HepG2 (cell line): Measurements from ENCODE around the gene MCC. TPM values are rescaled to one million over a fixed set of nuclear protein-coding genes. Genes with fewer than 3 reads are reported as not detected.

Experiments
- ATAC-seq: fragments of 200-7000 bp; cut with Tn5 transposase; 3 replicates; pipeline ENCODE4 v1.9.1; 2020; ENCODE audit warnings: mild to moderate bottlenecking, moderate library complexity
- BruUV-seq: library from RNA; stranded (reverse); fragments of 400-500 nt; replicated peaks from 2 replicates; lab custom pipeline; 2021; lab: Mats Ljungman, UMichigan
- CTCF ChIA-PET: fragments of 300-600 bp; formaldehyde crosslinking; extraction: SDS; loops from one replicate; lab custom pipeline; 2021; ENCODE audit warnings: low total read pairs, inconsistent platforms, low intra/inter-chr PET ratio; lab: Yijun Ruan, JAX
- POLR2A ChIA-PET: fragments of 350-600 bp; sonication (Branson Sonifier 250); formaldehyde crosslinking; loops from one replicate; lab custom pipeline; 2020; ENCODE audit warnings: antibody characterized with exemption, inconsistent platforms; lab: Yijun Ruan, JAX
- DNase-seq: peaks from one replicate; pipeline ENCODE4 v3.0.0-alpha.2; 2015; ENCODE audit warnings: low spot score
- FAIRE-seq: peaks from 3 replicates; lab custom pipeline; 2011; peaks lifted over from hg19 to GRCh38; lab: Jason Lieb, UNC
- H2AFZ ChIP-seq: one replicate; pipeline ENCODE4 v1.6.1; 2011; ENCODE audit warnings: low read length, inconsistent platforms
- H3K27ac ChIP-seq: fragments of 300-600 bp; 3 replicates; pipeline ENCODE4 v1.8.0; 2011; ENCODE audit warnings: mixed run types, mild to moderate bottlenecking, mixed read lengths, low read length, inconsistent platforms; ENCODE audit not compliant: insufficient read depth; ENCODE audit errors: extremely low read length
- H3K27me3 ChIP-seq, 2 experiments: fragments of 200-600 bp in 1 of 2; 2 replicates in 1 of 2; 3 replicates in 1 of 2; pipeline versions ENCODE4 v1.6.0 to v1.8.0; 2011; ENCODE audit warnings: low read length in 2 of 2, mild to moderate bottlenecking in 2 of 2, moderate library complexity in 2 of 2, inconsistent platforms in 1 of 2; ENCODE audit not compliant: insufficient read depth in 2 of 2, control insufficient read depth in 1 of 2
- H3K36me3 ChIP-seq, 2 experiments: fragments of 200-600 bp in 1 of 2; replicated peaks in 1 of 2; 2 replicates in 1 of 2; 3 replicates in 1 of 2; pipeline versions ENCODE4 v1.5.1 to v1.8.0; 2011; ENCODE audit warnings: low read length in 2 of 2, inconsistent platforms in 1 of 2; ENCODE audit not compliant: insufficient read depth in 2 of 2, control insufficient read depth in 1 of 2
- H3K4me1 ChIP-seq: 2 replicates; pipeline ENCODE4 v1.5.1; 2012; ENCODE audit warnings: low read length, inconsistent platforms; ENCODE audit not compliant: insufficient read depth
- H3K4me2 ChIP-seq: 2 replicates; pipeline ENCODE4 v1.6.0; 2011; ENCODE audit warnings: low read depth, low read length, inconsistent platforms
- H3K4me3 ChIP-seq, 3 experiments: fragments of 200-600 bp in 1 of 3; sonication (generic), shearing (Covaris generic) in 1 of 3; replicated peaks in 1 of 3; 2 replicates each; pipeline ENCODE4 v1.5.1; 2011 to 2016; ENCODE audit warnings: low read length in 3 of 3, inconsistent platforms in 2 of 3, low read depth in 2 of 3, mild to moderate bottlenecking in 2 of 3, control low read depth in 1 of 3, mixed read lengths in 1 of 3; ENCODE audit not compliant: insufficient read depth in 1 of 3
- H3K79me2 ChIP-seq: one replicate; pipeline ENCODE4 v1.6.1; 2011; ENCODE audit warnings: low read length, inconsistent platforms; ENCODE audit not compliant: insufficient read depth
- H3K9ac ChIP-seq: 2 replicates; pipeline ENCODE4 v1.6.0; 2011; ENCODE audit warnings: mild to moderate bottlenecking, low read depth, low read length, inconsistent platforms; ENCODE audit not compliant: insufficient read depth
- H3K9me3 ChIP-seq: 2 replicates; pipeline ENCODE4 v1.5.1; 2012; ENCODE audit warnings: mild to moderate bottlenecking, low read length
- H4K20me1 ChIP-seq: 2 replicates; pipeline ENCODE4 v1.6.0; 2011; ENCODE audit warnings: inconsistent platforms, mild to moderate bottlenecking, low read length, moderate library complexity; ENCODE audit not compliant: insufficient read depth
- AKNA ChIP-seq: sonication (generic); formaldehyde crosslinking; IDR thresholded peaks from 2 replicates; pipeline ENCODE4 v1.4.0; 2020; ENCODE audit warnings: missing genetic modification reagents, borderline replicate concordance
- CCAR2 ChIP-seq: fragments of 200-400 bp; formaldehyde crosslinking; optimal IDR thresholded peaks from 2 replicates; pipeline ENCODE3; 2018; ENCODE audit warnings: low read depth, mild to moderate bottlenecking, low read length, moderate library complexity
- PAX8 ChIP-seq: sonication (generic); formaldehyde crosslinking; IDR thresholded peaks from 2 replicates; pipeline ENCODE4 v1.8.0; 2022; ENCODE audit warnings: mild to moderate bottlenecking, missing genetic modification reagents, borderline replicate concordance
- POLR2G ChIP-seq: fragments of 200-400 bp; formaldehyde crosslinking; IDR thresholded peaks from 2 replicates; pipeline ENCODE4 v1.6.1; 2018; ENCODE audit warnings: mild to moderate bottlenecking, low read depth, low read length, moderate library complexity
- SAP130 ChIP-seq: IDR thresholded peaks from 2 replicates; pipeline ENCODE4 v1.6.1; 2016; ENCODE audit warnings: low read depth
- SIN3A ChIP-seq: IDR thresholded peaks from 2 replicates; pipeline ENCODE4 v1.6.1; 2011; ENCODE audit warnings: low read depth, mild to moderate bottlenecking, control low read depth, low read length, borderline replicate concordance
- SNAPC2 ChIP-seq: sonication (generic); formaldehyde crosslinking; IDR thresholded peaks from 2 replicates; pipeline ENCODE4 v1.8.1; 2022; ENCODE audit warnings: mild to moderate bottlenecking, missing genetic modification reagents
- SP140L ChIP-seq: sonication (generic); formaldehyde crosslinking; IDR thresholded peaks from 2 replicates; pipeline ENCODE4 v1.4.0; 2020; ENCODE audit warnings: missing genetic modification reagents, borderline replicate concordance
- ZBTB3 ChIP-seq: sonication (generic); formaldehyde crosslinking; IDR thresholded peaks from 2 replicates; pipeline ENCODE4 v1.4.0; 2020; ENCODE audit warnings: low read depth, mild to moderate bottlenecking, moderate library complexity, missing genetic modification reagents, borderline replicate concordance
- ZBTB7B ChIP-seq: sonication (generic); formaldehyde crosslinking; IDR thresholded peaks from 2 replicates; pipeline ENCODE4 v1.4.0; 2020; ENCODE audit warnings: missing genetic modification reagents
- ZNF503 ChIP-seq: sonication (generic); formaldehyde crosslinking; IDR thresholded peaks from 2 replicates; pipeline ENCODE4 v1.4.0; 2020; ENCODE audit warnings: missing genetic modification reagents
- ZNF574 ChIP-seq: sonication (generic); formaldehyde crosslinking; IDR thresholded peaks from 2 replicates; pipeline ENCODE4 v1.4.0; 2020; ENCODE audit warnings: missing genetic modification reagents
- ZNF720 ChIP-seq: sonication (generic); formaldehyde crosslinking; IDR thresholded peaks from 2 replicates; pipeline ENCODE4 v1.4.0; 2020; ENCODE audit warnings: missing genetic modification reagents
- ZUFSP ChIP-seq: sonication (generic); formaldehyde crosslinking; IDR thresholded peaks from 2 replicates; pipeline ENCODE4 v1.9.0; 2021; ENCODE audit warnings: missing genetic modification reagents, mild to moderate bottlenecking, borderline replicate concordance
- WGBS: methylation state at CpG from one replicate; pipeline ENCODE4 v1.1.6; 2017; ENCODE audit warnings: low lambda C conversion rate; 5-methylcytosine and 5-hydroxymethylcytosine counted together
- in situ Hi-C: cut with HindIII; loops from 2 replicates; pipeline ENCODE4 v1.10.0; 2017; ENCODE audit warnings: low pct_unique_long_range_greater_than_20kb; ENCODE audit not compliant: extremely low pct_ligation_motif_present
- intact Hi-C: fragments of 100-400 bp; cut with micrococcal nuclease; formaldehyde crosslinking; loops from one replicate; pipeline ENCODE4 v1.10.0; 2022; ENCODE audit not compliant: unreplicated experiment
- polyA plus RNA-seq, 8 experiments: library from polyadenylated mRNA; depleted of rRNA in 3 of 8; stranded (reverse) in 7 of 8; unstranded in 1 of 8; fragments of >200 nt; fragmentation: Illumina TruSeq in 4 of 8; extraction: Trizol in 4 of 8; gene quantifications; 2 replicates each; pipeline versions ENCODE4 v1.2.1 to v1.2.3, GENCODE V29; 2011 to 2016; ENCODE audit warnings: low read depth in 4 of 8, missing spikeins in 1 of 8, mixed read lengths in 1 of 8; ENCODE audit not compliant: insufficient read depth in 1 of 8
- total RNA-seq, 5 experiments: library from RNA; depleted of rRNA; stranded (reverse); fragments of >200 nt; fragmentation: Illumina TruSeq; extraction: Trizol; gene quantifications; 2 replicates each; pipeline ENCODE4 v1.2.3, GENCODE V29; 2016; ENCODE audit warnings: low read depth in 1 of 5

The MCC gene
- total and polyA plus RNA-seq, 2 of the 13 experiments (the other 11 are each of a cell fraction or from before 2014, with no cell fraction given): 0.55 to 2.4 TPM

- intact Hi-C loops (no loop called here), in situ Hi-C loops (no loop called here)
- Histone ChIP-seq H2AFZ (no peak overlapping the region), H3K36me3 (no peaks in the 10 kb centered on the region), H3K79me2 (no peaks in the 10 kb centered on the region), H3K4me1 (no peaks in the 10 kb centered on the region), H4K20me1 (no peaks in the 10 kb centered on the region), H3K27me3 (no peaks in the 10 kb centered on the region), H3K9me3 (no peaks in the 10 kb centered on the region), H3K4me3 (no peak overlapping the region), H3K27ac (no peak overlapping the region), H3K9ac (no peak overlapping the region), H3K4me2 (no peak overlapping the region)
- DNase-seq: no peak
- ATAC-seq: no peak
- no TSS peak for BruUV-seq
- CTCF ChIA-PET: no interaction called here
- FAIRE-seq: no peak
- WGBS: 49% methylated on average over 2 of the region's 2 CpGs
- POLR2A ChIA-PET: no interaction called here
- TF ChIP-seq PAX8 (CRISPR knock-in tag): no peak
- TF ChIP-seq SIN3A: no peak
- no peak for TF ChIP-seq ZUFSP (CRISPR knock-in tag)
- TF ChIP-seq ZNF574 (CRISPR knock-in tag): no peak
- TF ChIP-seq ZNF720 (CRISPR knock-in tag): no peak
- TF ChIP-seq ZBTB7B (CRISPR knock-in tag): no peak
- no peak for TF ChIP-seq POLR2G
- TF ChIP-seq SAP130 (CRISPR knock-in tag): no peak
- TF ChIP-seq SP140L: no peak
- no peak for TF ChIP-seq AKNA (CRISPR knock-in tag)
- TF ChIP-seq SNAPC2 (CRISPR knock-in tag): no peak
- no peak for TF ChIP-seq ZBTB3 (CRISPR knock-in tag)
- TF ChIP-seq ZNF503 (CRISPR knock-in tag): no peak
- TF ChIP-seq CCAR2: no peak
These were observed 93.6 kb downstream of the MCC start for GRCh38 chr5:113394658-113395057.
